ENCODE results near the gene ZNF559.
"Not testable (repeated sequence)": the region's sequence is repeated elsewhere in the genome, so short reads cannot be mapped to it uniquely, and the experiment has no call there.

ZNF559 gene

GRCh38 chr19:9323919-9324583, at the start of gene ZNF559:
Gene ZNF559 (plus strand): TSS chr19:9324179. CDS start chr19:9338550, 14,371 bp downstream.
- DNase-seq = peak; percentile 94

- DNase-seq = not testable (repeated sequence)
These were observed 40.5 kb upstream of the ZNF559 start for GRCh38 chr19:9283485-9283884.

GRCh38 chr19:9289231-9289884, 34.6 kb upstream of the ZNF559 start:
- DNase-seq = no peak

- DNase-seq = no peak
These were observed 28.5 kb upstream of the ZNF559 start for GRCh38 chr19:9295411-9295849.

GRCh38 chr19:9296336-9296735, 27.6 kb upstream of the ZNF559 start:
- DNase-seq = no peak

GRCh38 chr19:9306443-9306842, 17.5 kb upstream of the ZNF559 start:
- no peak for DNase-seq

- DNase-seq = no peak
These were observed 15.7 kb upstream of the ZNF559 start for GRCh38 chr19:9308091-9308770.

- peak; percentile 98 for DNase-seq
These were observed 14.6 kb upstream of the ZNF559 start, which contains the start of gene ZNF699 for GRCh38 chr19:9309139-9309973. Gene ZNF699 (minus strand): TSS chr19:9309838. CDS start chr19:9305119, 4,719 bp downstream.

GRCh38 chr19:9309974-9310446, 14.0 kb upstream of the ZNF559 start:
- peak; percentile 97 for DNase-seq

GRCh38 chr19:9313756-9314155, 10.2 kb upstream of the ZNF559 start:
- no peak for DNase-seq

GRCh38 chr19:9321338-9321737, 2.6 kb upstream of the ZNF559 start:
- DNase-seq = no peak

GRCh38 chr19:9321756-9322155, 2.2 kb upstream of the ZNF559 start:
- not testable (repeated sequence) for DNase-seq

GRCh38 chr19:9322201-9322600, 1.8 kb upstream of the ZNF559 start:
- not testable (repeated sequence) for DNase-seq

GRCh38 chr19:9323557-9323918, 441 bp upstream of the ZNF559 start:
- DNase-seq = peak; percentile 84

- DNase-seq = no peak
These were observed 594 bp downstream of the ZNF559 start for GRCh38 chr19:9324584-9324962.

GRCh38 chr19:9329999-9330398, 6.0 kb downstream of the ZNF559 start:
- DNase-seq = no peak

GRCh38 chr19:9342610-9343304, 18.8 kb downstream of the ZNF559 start:
- DNase-seq = no peak

- no peak for DNase-seq
These were observed 21.0 kb downstream of the ZNF559 start for GRCh38 chr19:9345005-9345404.

- DNase-seq = no peak
These were observed 24.3 kb downstream of the ZNF559 start for GRCh38 chr19:9348253-9348652.

- DNase-seq = no peak
These were observed 24.7 kb downstream of the ZNF559 start for GRCh38 chr19:9348671-9349070.

GRCh38 chr19:9352505-9352904, 28.5 kb downstream of the ZNF559 start:
- DNase-seq = no peak

- DNase-seq = no peak
These were observed 29.0 kb downstream of the ZNF559 start for GRCh38 chr19:9353011-9353410.

All from NCI-H1105 treated with DMSO at 0.1 percent for 48 hours (cell line).